Measurements from ENCODE around the gene GPR176.

The GPR176 gene

GRCh38 chr15:39778021-39778420 lies 142.0 kb downstream of the GPR176 start:
- no peak for DNase-seq

GRCh38 chr15:39777496-39777895 lies 142.6 kb downstream of the GPR176 start:
- no peak for DNase-seq

- DNase-seq, result no peak
These were observed 144.0 kb downstream of the GPR176 start for GRCh38 chr15:39776068-39776467.

- no peak for DNase-seq
These were observed 145.3 kb downstream of the GPR176 start for GRCh38 chr15:39774688-39775267.

GRCh38 chr15:39770748-39771689 lies 149.0 kb downstream of the GPR176 start:
- no peak for DNase-seq

- no peak for DNase-seq
These were observed 152.1 kb downstream of the GPR176 start for GRCh38 chr15:39767921-39768320.

- no peak for DNase-seq
These were observed 159.1 kb downstream of the GPR176 start for GRCh38 chr15:39761006-39761405.

- DNase-seq, result no peak
These were observed 163.1 kb downstream of the GPR176 start for GRCh38 chr15:39756806-39757522.

GRCh38 chr15:39752991-39753390 lies 167.1 kb downstream of the GPR176 start:
- DNase-seq, result no peak

- DNase-seq, result no peak
These were observed 167.8 kb downstream of the GPR176 start for GRCh38 chr15:39752246-39752645.
